HG03575 (cell line): ENCODE measurements around the gene RACGAP1.

Source experiments
- ATAC-seq: cut with Tn5 transposase; IDR thresholded peaks from one replicate; pipeline ENCODE4 v1.9.1; 2021; ENCODE audit not compliant: unreplicated experiment, insufficient number of reproducible peaks, low FRiP score; ENCODE audit errors: extremely low read depth

RACGAP1 gene

GRCh38 chr12:50025187-50026059 lies at the start of gene RACGAP1:
Gene RACGAP1 (minus strand): TSS chr12:50025494. CDS start chr12:50016715, 8,779 bp downstream.
- ATAC-seq, result peak; percentile 85

DNA sequence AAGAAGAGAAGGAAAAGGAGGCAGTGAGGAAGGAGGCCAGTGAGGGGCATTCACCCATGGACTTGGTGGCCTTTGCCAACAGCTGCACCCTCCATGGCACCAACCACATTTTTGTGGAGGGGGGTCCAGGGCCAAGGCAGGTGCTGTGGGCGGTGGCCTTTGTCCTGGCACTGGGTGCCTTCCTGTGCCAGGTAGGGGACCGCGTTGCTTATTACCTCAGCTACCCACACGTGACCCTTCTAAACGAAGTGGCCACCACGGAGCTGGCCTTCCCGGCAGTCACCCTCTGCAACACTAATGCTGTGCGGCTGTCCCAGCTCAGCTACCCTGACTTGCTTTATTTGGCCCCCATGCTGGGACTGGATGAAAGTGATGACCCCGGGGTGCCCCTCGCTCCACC lies 48.4 kb upstream of the RACGAP1 start:
- no peak for ATAC-seq

GRCh38 chr12:50073206-50073605 lies 47.9 kb upstream of the RACGAP1 start:
- ATAC-seq, result no peak

GRCh38 chr12:50072198-50072907 lies 47.1 kb upstream of the RACGAP1 start:
- no peak for ATAC-seq

DNA sequence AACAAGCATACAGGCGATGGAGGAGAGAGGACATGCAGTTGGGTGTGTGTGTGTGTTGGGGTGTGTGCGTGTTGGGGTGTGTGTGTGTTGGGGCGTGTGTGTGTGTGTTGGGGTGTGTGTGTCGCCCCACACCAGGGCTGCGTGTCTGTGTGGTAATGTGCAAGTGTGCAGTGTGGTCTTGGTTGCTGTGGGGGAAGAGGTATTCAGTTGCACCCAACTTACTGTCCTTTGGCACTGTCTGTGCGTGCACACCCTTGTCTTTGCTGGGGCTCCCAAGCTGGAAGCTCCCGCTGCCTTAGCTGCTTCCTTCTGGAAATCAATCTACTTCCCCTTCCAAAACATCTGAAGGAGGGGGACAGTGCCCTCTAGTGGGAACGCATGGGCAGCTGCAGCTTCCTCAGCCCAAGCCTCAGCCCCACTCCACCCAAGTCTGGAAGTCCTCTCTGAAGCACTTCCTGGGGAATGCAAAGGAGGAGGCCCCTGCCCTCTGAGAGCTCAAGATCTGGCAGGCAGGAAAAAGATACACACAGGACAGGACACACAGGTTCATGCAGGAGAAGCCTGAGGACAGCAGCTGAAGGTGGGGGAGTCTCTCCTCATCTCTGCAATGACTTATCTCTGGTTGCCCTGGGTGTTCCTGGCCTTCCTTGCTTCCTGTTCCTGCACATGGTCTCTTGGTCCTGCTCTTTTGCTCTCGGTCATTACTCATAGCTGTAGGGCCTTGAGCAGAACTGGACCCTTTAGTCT lies 45.2 kb upstream of the RACGAP1 start:
- no peak for ATAC-seq

DNA sequence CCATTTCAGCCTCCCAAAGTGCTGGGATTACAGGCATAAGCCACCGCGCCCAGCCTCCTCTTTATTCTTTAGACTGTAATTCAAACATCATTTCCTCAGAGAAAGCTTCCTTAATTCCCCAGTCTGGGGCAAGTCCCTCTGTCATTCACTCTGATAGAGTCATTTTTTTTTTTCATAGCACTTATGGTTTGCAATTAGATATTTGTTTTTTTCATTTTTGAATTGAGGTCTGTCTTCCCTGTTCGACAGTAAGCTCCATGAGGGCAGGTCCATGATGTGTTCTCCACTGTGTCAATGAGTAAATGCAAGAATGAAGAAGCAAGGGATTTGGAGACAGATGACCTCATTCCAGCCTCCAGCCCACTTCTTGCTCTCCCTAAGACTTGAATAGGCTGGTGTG lies 44.2 kb upstream of the RACGAP1 start:
- ATAC-seq, result no peak

GRCh38 chr12:50069069-50069468 lies 43.8 kb upstream of the RACGAP1 start:
- no peak for ATAC-seq

DNA sequence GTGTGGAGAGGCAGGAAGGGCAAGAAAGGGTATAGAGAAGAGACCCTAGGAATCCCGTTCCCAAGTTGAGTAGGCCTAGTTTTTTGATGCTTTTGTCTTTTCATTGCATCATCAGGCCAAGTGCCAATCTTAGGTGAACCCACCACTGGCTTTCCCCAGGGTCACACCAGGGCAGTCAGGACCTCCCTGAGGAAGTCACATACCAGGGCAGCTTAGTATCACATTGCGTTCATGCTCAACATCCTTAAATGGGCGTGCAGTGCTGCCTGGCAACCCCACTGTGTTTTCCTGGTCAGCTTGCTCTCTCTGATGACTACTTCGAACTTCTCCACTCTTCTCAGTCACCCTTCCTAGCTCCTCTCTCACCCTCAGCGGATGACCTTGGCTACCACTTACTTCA lies 41.1 kb upstream of the RACGAP1 start:
- ATAC-seq, result no peak

DNA sequence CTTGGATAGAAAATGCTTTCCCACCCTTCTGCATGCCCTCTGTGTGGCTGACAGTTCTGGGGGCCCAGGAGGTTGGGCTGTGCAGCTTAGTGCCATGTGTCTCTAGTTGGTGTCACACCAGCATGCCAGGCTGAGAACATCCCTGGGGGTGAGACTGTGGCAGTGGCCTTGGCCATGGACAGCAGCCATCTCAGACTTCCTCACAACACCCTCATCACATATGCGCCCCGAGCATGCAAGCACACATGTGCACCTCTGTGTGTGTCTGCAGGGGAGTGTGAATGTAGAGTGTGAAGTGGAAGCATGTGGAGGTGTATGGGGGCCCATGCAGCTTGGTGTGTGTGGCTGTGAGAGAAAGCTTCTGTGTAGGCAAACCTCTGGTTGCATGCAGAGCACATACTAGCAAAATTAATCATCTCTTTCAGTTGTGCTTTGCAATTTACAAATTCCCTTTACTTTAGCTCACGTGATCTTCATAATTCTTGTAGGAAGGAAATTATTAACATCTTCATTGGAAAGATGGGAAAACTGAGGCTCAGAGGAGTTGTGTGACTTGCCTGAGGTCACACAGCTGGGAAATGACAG lies 40.5 kb upstream of the RACGAP1 start:
- no peak for ATAC-seq

DNA sequence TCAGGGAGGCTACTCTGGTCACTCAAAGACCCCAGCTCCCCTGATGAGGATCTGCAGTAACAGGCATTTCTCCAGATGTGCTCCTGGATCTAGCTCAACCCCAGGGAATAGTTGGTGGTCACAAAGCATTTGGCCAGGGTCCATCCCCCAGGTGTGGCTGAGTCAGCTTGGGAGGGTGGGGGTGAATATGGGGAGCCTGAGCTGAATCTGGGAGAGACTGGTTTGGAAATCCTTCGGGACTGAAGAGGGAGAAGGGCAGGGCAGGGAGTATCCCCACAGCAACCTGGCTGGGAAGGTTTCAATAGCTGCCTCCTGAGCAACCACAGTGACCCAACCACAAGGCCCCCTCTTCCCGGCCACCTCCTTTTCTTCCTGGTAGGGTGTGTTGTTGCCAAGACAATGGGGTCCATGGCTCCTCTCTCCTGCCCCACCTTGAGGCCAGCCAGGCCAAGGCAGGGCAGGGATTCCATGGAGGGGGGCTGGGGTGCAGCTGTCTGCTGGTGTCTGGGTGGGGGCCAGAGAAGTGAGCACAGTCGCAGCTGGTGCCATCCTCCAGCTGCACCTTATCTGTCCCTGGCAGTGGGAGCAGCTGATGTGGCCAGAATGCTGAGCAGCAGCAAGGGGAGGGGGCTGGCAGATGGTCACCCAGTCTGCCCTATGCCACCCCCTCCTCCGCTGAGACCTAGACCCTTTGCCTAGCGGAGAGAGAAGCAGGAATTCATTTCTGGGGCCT lies 37.6 kb upstream of the RACGAP1 start:
- no peak for ATAC-seq

DNA sequence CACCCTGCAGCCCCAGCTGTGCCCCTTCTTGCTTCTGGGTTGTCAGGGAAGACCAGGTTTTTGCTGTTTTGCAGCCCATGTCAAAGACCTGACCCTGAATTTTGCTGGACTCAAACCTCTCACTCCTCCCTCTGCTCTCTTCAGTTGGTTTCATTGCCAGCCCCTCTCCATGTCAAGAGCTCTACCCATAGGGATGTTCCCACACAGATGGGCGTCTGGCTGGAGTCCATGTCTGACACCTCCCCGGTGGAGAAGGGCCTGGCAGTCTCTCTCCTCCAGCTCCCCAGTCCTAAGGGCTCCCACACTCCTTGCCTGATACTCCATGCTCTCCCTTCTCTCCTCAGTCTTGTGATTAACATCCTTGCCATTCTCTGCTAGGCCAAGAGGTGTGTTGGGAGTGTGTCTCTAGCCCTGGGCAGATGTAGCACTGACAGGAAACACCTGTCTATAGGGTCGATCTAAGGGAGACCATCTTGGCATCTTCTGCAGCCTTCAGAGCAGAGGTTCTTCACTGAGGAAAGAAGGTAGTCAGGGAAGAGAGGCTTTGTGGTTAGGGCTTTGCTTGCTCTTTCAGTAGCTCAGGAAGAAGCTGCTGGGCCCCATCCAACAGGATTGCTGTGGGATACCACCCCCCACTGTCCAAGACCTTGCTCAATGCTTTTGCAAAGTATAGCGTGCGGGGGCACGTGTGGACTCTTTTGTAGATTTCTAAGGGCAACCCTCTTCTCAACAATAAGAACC lies 36.8 kb upstream of the RACGAP1 start:
- ATAC-seq, result no peak

- no peak for ATAC-seq
Observed at GRCh38 chr12:50061171-50061570, 35.9 kb upstream of the RACGAP1 start.

GRCh38 chr12:50060120-50060468 lies 34.8 kb upstream of the RACGAP1 start:
- no peak for ATAC-seq

- ATAC-seq, result no peak
Observed at GRCh38 chr12:50059440-50060119, 34.3 kb upstream of the RACGAP1 start.

- ATAC-seq, result no peak
Observed at GRCh38 chr12:50058743-50059312, 33.5 kb upstream of the RACGAP1 start.

- no peak for ATAC-seq
Observed at GRCh38 chr12:50057896-50058670, 32.8 kb upstream of the RACGAP1 start.
